H1 (cell line): ENCODE data around the gene HRH1. TPM values are rescaled to one million over a fixed set of nuclear protein-coding genes. Genes with fewer than 3 reads are reported as not detected.

Experiments used
- CTCF ChIA-PET: fragments of 300-600 bp; sonication (Branson Sonifier 250); formaldehyde crosslinking; loops from one replicate; lab custom pipeline; 2021; ENCODE audit not compliant: partially characterized antibody; lab: Charles Lee
- POLR2A ChIA-PET: fragments of 300-600 bp; sonication (Branson Sonifier 250); formaldehyde crosslinking; loops from one replicate; lab custom pipeline; 2021; ENCODE audit warnings: inconsistent platforms; ENCODE audit not compliant: partially characterized antibody; lab: Charles Lee
- DNase-seq, 2 experiments: peaks; one replicate each; pipeline versions ENCODE4 v3.0.0 to v3.0.0-alpha.2; 2010 to 2022; ENCODE audit warnings: low spot score in 2 of 2, low read depth in 1 of 2, mixed read lengths in 1 of 2
- FAIRE-seq: peaks from 2 replicates; lab custom pipeline; 2011; peaks lifted over from hg19 to GRCh38; lab: Jason Lieb, UNC
- H2AFZ ChIP-seq: 2 replicates; pipeline ENCODE4 v1.8.1; 2012; ENCODE audit warnings: low read length, inconsistent platforms
- H2AK5ac ChIP-seq: 2 replicates; pipeline ENCODE4 v1.6.1; 2013; ENCODE audit warnings: low read depth, low read length
- H2BK120ac ChIP-seq: replicated peaks from 2 replicates; pipeline ENCODE3; 2013; ENCODE audit warnings: low read depth, low read length, inconsistent platforms
- H2BK12ac ChIP-seq: 2 replicates; pipeline ENCODE4 v1.6.1; 2013; ENCODE audit warnings: low read depth, low read length
- H2BK15ac ChIP-seq: 2 replicates; pipeline ENCODE4 v1.6.1; 2013; ENCODE audit warnings: low read length
- H2BK20ac ChIP-seq: 2 replicates; pipeline ENCODE4 v1.6.1; 2013; ENCODE audit warnings: low read length
- H2BK5ac ChIP-seq: 2 replicates; pipeline ENCODE4 v1.6.1; 2013; ENCODE audit warnings: low read depth, low read length
- H3K14ac ChIP-seq: 2 replicates; pipeline ENCODE4 v1.6.1; 2013; ENCODE audit warnings: inconsistent platforms; ENCODE audit not compliant: insufficient read length
- H3K18ac ChIP-seq: 2 replicates; pipeline ENCODE4 v1.6.1; 2013; ENCODE audit warnings: low read length; ENCODE audit errors: extremely low read depth
- H3K23ac ChIP-seq: 2 replicates; pipeline ENCODE4 v1.6.1; 2013; ENCODE audit warnings: inconsistent platforms; ENCODE audit not compliant: insufficient read length
- H3K23me2 ChIP-seq: 2 replicates; pipeline ENCODE4 v1.6.1; 2013; ENCODE audit warnings: low read depth, low read length
- H3K27ac ChIP-seq: 2 replicates; pipeline ENCODE4 v1.6.1; 2011; ENCODE audit warnings: low read depth, low read length, inconsistent platforms
- H3K27me3 ChIP-seq, 4 experiments: replicated peaks in 1 of 4; 1 replicate in 1 of 4; 2 replicates in 3 of 4; pipeline versions ENCODE4 v1.6.1 to v1.8.1; 2011 to 2013; ENCODE audit warnings: low read length in 3 of 4, mild to moderate bottlenecking in 3 of 4, inconsistent platforms in 2 of 4, mixed read lengths in 2 of 4, moderate library complexity in 1 of 4; ENCODE audit not compliant: control insufficient read depth in 3 of 4, insufficient read depth in 3 of 4; ENCODE audit errors: extremely low read depth in 1 of 4
- H3K36me3 ChIP-seq, 4 experiments: 2 replicates each; pipeline versions ENCODE4 v1.6.1 to v1.8.1; 2011 to 2013; ENCODE audit warnings: mild to moderate bottlenecking in 4 of 4, low read length in 3 of 4, moderate library complexity in 2 of 4, control low read depth in 1 of 4, inconsistent platforms in 1 of 4; ENCODE audit not compliant: insufficient read depth in 4 of 4, control insufficient read depth in 2 of 4
- H3K4ac ChIP-seq: replicated peaks from 2 replicates; pipeline ENCODE3; 2013; ENCODE audit warnings: low read length, low read depth, mixed read lengths, inconsistent platforms; ENCODE audit not compliant: insufficient read length
- H3K4me1 ChIP-seq, 4 experiments: replicated peaks in 1 of 4; 1 replicate in 1 of 4; 2 replicates in 3 of 4; pipeline versions ENCODE4 v1.6.1 to v1.8.1; 2011 to 2013; ENCODE audit warnings: low read length in 3 of 4, inconsistent platforms in 2 of 4, mixed read lengths in 1 of 4; ENCODE audit not compliant: insufficient read depth in 4 of 4, control insufficient read depth in 3 of 4
- H3K4me2 ChIP-seq, 2 experiments: 2 replicates each; pipeline versions ENCODE4 v1.6.1 to v1.8.1; 2011 to 2013; ENCODE audit warnings: low read depth in 2 of 2, low read length in 2 of 2, control low read depth in 1 of 2, inconsistent platforms in 1 of 2, mild to moderate bottlenecking in 1 of 2; ENCODE audit not compliant: insufficient read depth in 1 of 2
- H3K4me3 ChIP-seq, 4 experiments: fragments of 200-600, 300-600 bp in 1 of 4; sonication (generic), shearing (Covaris generic), sonication (Bioruptor Twin) in 1 of 4; 2 replicates each; pipeline versions ENCODE4 v1.5.1 to v1.8.1; 2011 to 2016; ENCODE audit warnings: low read length in 4 of 4, low read depth in 3 of 4, control low read depth in 2 of 4, inconsistent platforms in 2 of 4, mild to moderate bottlenecking in 2 of 4, mixed read lengths in 1 of 4, moderate library complexity in 1 of 4; ENCODE audit not compliant: insufficient read depth in 2 of 4; ENCODE audit errors: extremely low read depth in 1 of 4
- H3K56ac ChIP-seq: replicated peaks from 2 replicates; pipeline ENCODE3; 2013; ENCODE audit warnings: low read depth, mild to moderate bottlenecking, mixed read lengths, low read length, inconsistent platforms; ENCODE audit not compliant: insufficient read length
- H3K79me1 ChIP-seq: 2 replicates; pipeline ENCODE4 v1.6.1; 2013; ENCODE audit warnings: low read depth, low read length, control low read depth
- H3K79me2 ChIP-seq, 2 experiments: 2 replicates each; pipeline versions ENCODE4 v1.6.1 to v1.8.1; 2012 to 2013; ENCODE audit warnings: low read length in 2 of 2, mild to moderate bottlenecking in 2 of 2, inconsistent platforms in 1 of 2; ENCODE audit not compliant: insufficient read depth in 2 of 2, control insufficient read depth in 1 of 2
- H3K9ac ChIP-seq, 4 experiments: replicated peaks in 1 of 4; 1 replicate in 1 of 4; 2 replicates in 3 of 4; pipeline versions ENCODE4 v1.6.1 to v1.8.1; 2011 to 2013; ENCODE audit warnings: low read depth in 3 of 4, low read length in 3 of 4, control low read depth in 2 of 4, mild to moderate bottlenecking in 2 of 4, moderate library complexity in 2 of 4, inconsistent platforms in 1 of 4; ENCODE audit errors: extremely low read depth in 1 of 4
- H3K9me3 ChIP-seq, 2 experiments: 2 replicates each; pipeline versions ENCODE4 v1.6.1 to v1.8.1; 2012 to 2013; ENCODE audit warnings: mild to moderate bottlenecking in 2 of 2, moderate library complexity in 2 of 2, control low read depth in 1 of 2, inconsistent platforms in 1 of 2, low read depth in 1 of 2, low read length in 1 of 2, mixed read lengths in 1 of 2; ENCODE audit not compliant: insufficient read depth in 2 of 2
- H4K20me1 ChIP-seq, 2 experiments: replicated peaks in 1 of 2; 2 replicates each; pipeline versions ENCODE3 to v1.8.1; 2011 to 2013; ENCODE audit warnings: inconsistent platforms in 2 of 2, low read length in 2 of 2, mild to moderate bottlenecking in 1 of 2; ENCODE audit not compliant: insufficient read depth in 2 of 2, control insufficient read depth in 1 of 2
- H4K5ac ChIP-seq: 2 replicates; pipeline ENCODE4 v1.6.1; 2013; ENCODE audit warnings: low read length, low read depth, mixed read lengths, inconsistent platforms; ENCODE audit not compliant: insufficient read length
- H4K8ac ChIP-seq: 2 replicates; pipeline ENCODE4 v1.8.0; 2013; ENCODE audit warnings: mild to moderate bottlenecking, moderate library complexity, low read length, inconsistent platforms; ENCODE audit not compliant: insufficient read depth; ENCODE audit errors: extremely low read depth
- H4K91ac ChIP-seq: replicated peaks from 2 replicates; pipeline ENCODE3; 2013; ENCODE audit warnings: low read length, mixed read lengths, inconsistent platforms; ENCODE audit not compliant: insufficient read length
- BRCA1 ChIP-seq: IDR thresholded peaks from 2 replicates; pipeline ENCODE4 v1.6.1; 2012; ENCODE audit warnings: low read depth, low read length, improper control_type of control experiment
- CBX8 ChIP-seq: fragments of 300-800, 300-1000 bp; sonication (generic); IDR thresholded peaks from 2 replicates; pipeline ENCODE4 v1.7.1; 2016; ENCODE audit warnings: low read depth, low read length, borderline replicate concordance
- CEBPB ChIP-seq: IDR thresholded peaks from 2 replicates; pipeline ENCODE4 v1.6.1; 2012; ENCODE audit warnings: low read depth, low read length
- CTBP2 ChIP-seq: IDR thresholded peaks from 2 replicates; pipeline ENCODE4 v1.7.0; 2011; ENCODE audit warnings: borderline replicate concordance, mild to moderate bottlenecking, moderate library complexity, mixed read lengths, low read length; ENCODE audit not compliant: insufficient read depth, insufficient read length
- EZH2 ChIP-seq: fragments of 200-600 bp; sonication (generic); IDR thresholded peaks from 2 replicates; pipeline ENCODE4 v1.7.1; 2012; ENCODE audit warnings: low read depth, mild to moderate bottlenecking, moderate library complexity, low read length, inconsistent platforms; ENCODE audit not compliant: severe bottlenecking
- JUND ChIP-seq: IDR thresholded peaks from 2 replicates; pipeline ENCODE4 v1.6.1; 2011; ENCODE audit warnings: mild to moderate bottlenecking, improper control_type of control experiment, low read length
- MAFK ChIP-seq: IDR thresholded peaks from 2 replicates; pipeline ENCODE4 v1.6.1; 2012; ENCODE audit warnings: low read depth, mild to moderate bottlenecking, improper control_type of control experiment, low read length
- PHF8 ChIP-seq: fragments of 200-600 bp; sonication (generic); conservative IDR thresholded peaks from 2 replicates; pipeline ENCODE4 v1.7.1; 2012; ENCODE audit warnings: low read depth, mild to moderate bottlenecking, inconsistent platforms, low read length, moderate library complexity
- POLR2A ChIP-seq, 2 experiments: IDR thresholded peaks; 1 replicate in 1 of 2; 2 replicates in 1 of 2; pipeline ENCODE4 v1.6.1; 2011; ENCODE audit warnings: low read depth in 2 of 2, low read length in 2 of 2, mild to moderate bottlenecking in 2 of 2; ENCODE audit errors: control extremely low read depth in 1 of 2
- RAD21 ChIP-seq, 2 experiments: IDR thresholded peaks in 1 of 2; conservative IDR thresholded peaks in 1 of 2; 2 replicates each; pipeline ENCODE4 v1.6.1; 2011; ENCODE audit warnings: low read depth in 2 of 2, low read length in 2 of 2, improper control_type of control experiment in 1 of 2, inconsistent platforms in 1 of 2, mild to moderate bottlenecking in 1 of 2, moderate library complexity in 1 of 2
- RNF2 ChIP-seq: fragments of 200-900, 300-1000 bp; sonication (generic); IDR thresholded peaks from 2 replicates; pipeline ENCODE4 v1.7.1; 2016; ENCODE audit warnings: borderline replicate concordance, low read depth, mild to moderate bottlenecking, antibody characterized with exemption, low read length; ENCODE audit not compliant: poor library complexity, severe bottlenecking; ENCODE audit errors: missing control alignments
- SUZ12 ChIP-seq: fragments of 200-600 bp; sonication (generic); IDR thresholded peaks from 2 replicates; pipeline ENCODE4 v1.6.1; 2012; ENCODE audit warnings: mild to moderate bottlenecking, inconsistent platforms, low read length, moderate library complexity, mixed read lengths
- WGBS, 2 experiments: shearing (Covaris generic) in 1 of 2; methylation state at CpG; one replicate each; pipeline versions ENCODE4 v1.1.6 to v1.1.7; 2013 to 2015; ENCODE audit warnings: low lambda C conversion rate in 2 of 2, mixed read lengths in 2 of 2, inconsistent platforms in 1 of 2, low coverage in 1 of 2, missing lambda C conversion rate in 1 of 2; ENCODE audit not compliant: insufficient replicate concordance in 2 of 2, insufficient coverage in 1 of 2, insufficient read length in 1 of 2; ENCODE audit errors: extremely low coverage in 1 of 2, missing lambda C conversion rate in 1 of 2; 5-methylcytosine and 5-hydroxymethylcytosine counted together
- polyA plus RNA-seq, 7 experiments: library from polyadenylated mRNA; depleted of rRNA in 3 of 7; stranded (reverse) in 5 of 7; unstranded in 2 of 7; fragments of >200 nt in 5 of 7; fragments of 200-250 nt in 2 of 7; gene quantifications; 1 replicate in 5 of 7; 2 replicates in 1 of 7; 4 replicates in 1 of 7; pipeline versions ENCODE4 v1.2.1 to v1.2.3, GENCODE V29; 2011 to 2013; ENCODE audit warnings: missing spikeins in 2 of 7, mixed read lengths in 2 of 7
- total RNA-seq: library from RNA; stranded (reverse); fragmentation: NEBNext Ultra II Directional; extraction: Animal tissue kit (Norgen Biotek cat#: 25700); gene quantifications from 2 replicates; pipeline ENCODE4 v1.2.1, GENCODE V29; 2021
- TF ChIP-seq, protein P1 (sequence below): IDR thresholded peaks from 2 replicates; pipeline ENCODE4 v1.6.1; 2011; ENCODE audit warnings: low read depth, mild to moderate bottlenecking, low read length; ENCODE audit not compliant: insufficient read depth

HRH1 gene
- total and polyA plus RNA-seq, 2 of the 8 experiments (the other 6 are each of a cell fraction or from before 2014, with no cell fraction given): 0.11 TPM; not detected in 1

DNA sequence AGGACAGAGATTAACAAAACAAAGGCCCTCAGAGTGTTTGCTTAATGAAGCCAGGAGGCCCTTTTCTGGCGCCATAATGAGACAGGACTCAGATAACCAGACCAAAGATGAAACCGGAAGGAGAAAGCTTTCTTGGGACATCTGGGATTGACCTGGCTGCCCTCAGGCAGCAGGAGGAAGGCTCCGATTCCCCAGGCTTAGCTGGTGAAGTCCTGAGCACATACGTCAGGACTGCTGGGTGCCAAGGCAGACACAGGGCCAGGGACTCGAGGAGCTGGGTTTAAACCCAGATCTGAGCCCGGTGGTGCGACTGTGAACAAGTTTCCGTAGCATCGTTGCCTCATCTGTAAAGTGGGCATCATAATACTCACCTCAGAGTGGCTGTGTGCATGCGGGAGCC, 36.7 kb upstream of the HRH1 start:
- no peak overlapping the region for H2BK12ac ChIP-seq
- H3K79me1 ChIP-seq: no peaks in the 10 kb centered on the region
- H3K23me2 ChIP-seq: peaks cover 4% of the 10 kb centered on the region; the same call in 1 of the 2 replicates
- no peak overlapping the region for H2BK5ac ChIP-seq
- no peak overlapping the region for H4K91ac ChIP-seq
- no peak for TF ChIP-seq RAD21 (IDR thresholded peaks at IDR 0.05 in 1 of 2, conservative IDR thresholded peaks at IDR 0.05 in 1 of 2; ENCODE audit: low read depth in 2 of 2, low read length in 2 of 2)
- TF ChIP-seq JUND: no peak
- TF ChIP-seq CEBPB: no peak
- no peak for TF ChIP-seq RNF2
- no peak for TF ChIP-seq EZH2
- no peak for TF ChIP-seq POLR2A (IDR thresholded peaks at IDR 0.05; ENCODE audit: control extremely low read depth in 1 of 2, low read depth in 2 of 2, low read length in 2 of 2)
- no peak for TF ChIP-seq MAFK
- TF ChIP-seq, protein P1, sequence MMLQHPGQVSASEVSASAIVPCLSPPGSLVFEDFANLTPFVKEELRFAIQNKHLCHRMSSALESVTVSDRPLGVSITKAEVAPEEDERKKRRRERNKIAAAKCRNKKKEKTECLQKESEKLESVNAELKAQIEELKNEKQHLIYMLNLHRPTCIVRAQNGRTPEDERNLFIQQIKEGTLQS: no peak
- no peak for TF ChIP-seq CBX8
- no peak for TF ChIP-seq CTBP2
- no peak for TF ChIP-seq SUZ12
- TF ChIP-seq BRCA1: no peak
- no peak for TF ChIP-seq PHF8
- no peak overlapping the region for H3K4me3 ChIP-seq
- H3K9ac ChIP-seq: no peak overlapping the region
- H3K4me2 ChIP-seq: no peak overlapping the region
- no peaks in the 10 kb centered on the region for H3K9me3 ChIP-seq
- DNase-seq (no peak), FAIRE-seq (no peak)
- no peak overlapping the region for H3K56ac ChIP-seq
- H4K5ac ChIP-seq: no peak overlapping the region
- H2BK20ac ChIP-seq: no peak overlapping the region
- H2BK120ac ChIP-seq: no peak overlapping the region
- no peaks in the 10 kb centered on the region for H4K20me1 ChIP-seq
- no peak overlapping the region for H3K14ac ChIP-seq
- H2BK15ac ChIP-seq: no peak overlapping the region
- peaks cover 0 to 5% (median 0%) of the 10 kb centered on the region in 4 experiments; a peak in 1 of 7 replicates for H3K4me1 ChIP-seq
- no peak overlapping the region for H2AK5ac ChIP-seq
- H3K27me3 ChIP-seq: no peaks in the 10 kb centered on the region
- no peak overlapping the region for H3K27ac ChIP-seq
- 94% methylated on average over 10 of the region's 10 CpGs; no CpG with 5 or more reads in 1 of the 2 experiments for WGBS, 2 experiments
- H3K36me3 ChIP-seq: no peaks in the 10 kb centered on the region
- peak overlapping the region; percentile 37; the same call in 1 of the 2 replicates for H4K8ac ChIP-seq
- no peak overlapping the region for H3K18ac ChIP-seq
- no peak overlapping the region for H3K4ac ChIP-seq
- POLR2A ChIA-PET: no interaction called here
- H3K79me2 ChIP-seq: no peaks in the 10 kb centered on the region
- CTCF ChIA-PET: interaction anchor here (1.0 to 1.2 kb wide), 3 partner anchors 33 to 58 kb away, joined by 3 read pairs; no protein-coding TSS in a partner anchor
- no peak overlapping the region for H3K23ac ChIP-seq
- H2AFZ ChIP-seq: peak overlapping the region; percentile 39
